ENCODE data around the gene ALG2.

DNA sequence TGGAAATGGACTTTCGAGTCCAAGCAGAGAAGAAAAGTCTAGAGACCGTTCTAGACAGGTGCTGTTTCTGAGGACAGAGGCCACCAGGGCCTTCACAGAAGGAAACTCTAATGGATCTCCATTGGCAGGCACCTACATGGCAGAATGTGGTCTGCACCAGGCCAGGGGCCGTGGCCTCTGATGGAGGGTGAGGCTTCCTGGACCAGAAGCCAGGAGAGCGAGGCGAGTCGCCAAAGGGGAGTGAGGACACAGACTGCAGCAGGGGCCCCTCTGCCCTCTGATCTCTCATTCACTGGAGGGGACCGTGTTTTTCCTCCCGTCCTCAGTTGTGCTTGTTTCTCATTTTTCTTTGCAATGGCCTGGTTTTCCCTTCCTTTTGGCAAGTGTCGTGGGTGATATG, 41.1 kb downstream of the ALG2 start:
- TF ChIP-seq SNRNP70 (optimal IDR thresholded peaks at IDR 0.05; ENCODE audit: low read depth, low read length) (no peak), YY1 (IDR thresholded peaks at IDR 0.05; ENCODE audit: borderline replicate concordance in 1 of 3, control insufficient read depth in 1 of 3, extremely low read depth in 1 of 3, insufficient read depth in 3 of 3, insufficient read length in 1 of 3, insufficient replicate concordance in 2 of 3, low read depth in 1 of 3, low read length in 2 of 3) (no peak), CEBPB (tag; IDR thresholded peaks at IDR 0.05) (no peak), HDAC1 (IDR thresholded peaks at IDR 0.05) (no peak), JUNB (CRISPR knock-in tag; conservative IDR thresholded peaks at IDR 0.05) (no peak), RBM34 (IDR thresholded peaks at IDR 0.05; ENCODE audit: borderline replicate concordance, insufficient read depth, low read length) (no peak), POLR2A (conservative IDR thresholded peaks at IDR 0.05) (no peak), RFX5 (IDR thresholded peaks at IDR 0.05; ENCODE audit: low read depth, low read length) (no peak)
- TF ChIP-seq, protein P1, sequence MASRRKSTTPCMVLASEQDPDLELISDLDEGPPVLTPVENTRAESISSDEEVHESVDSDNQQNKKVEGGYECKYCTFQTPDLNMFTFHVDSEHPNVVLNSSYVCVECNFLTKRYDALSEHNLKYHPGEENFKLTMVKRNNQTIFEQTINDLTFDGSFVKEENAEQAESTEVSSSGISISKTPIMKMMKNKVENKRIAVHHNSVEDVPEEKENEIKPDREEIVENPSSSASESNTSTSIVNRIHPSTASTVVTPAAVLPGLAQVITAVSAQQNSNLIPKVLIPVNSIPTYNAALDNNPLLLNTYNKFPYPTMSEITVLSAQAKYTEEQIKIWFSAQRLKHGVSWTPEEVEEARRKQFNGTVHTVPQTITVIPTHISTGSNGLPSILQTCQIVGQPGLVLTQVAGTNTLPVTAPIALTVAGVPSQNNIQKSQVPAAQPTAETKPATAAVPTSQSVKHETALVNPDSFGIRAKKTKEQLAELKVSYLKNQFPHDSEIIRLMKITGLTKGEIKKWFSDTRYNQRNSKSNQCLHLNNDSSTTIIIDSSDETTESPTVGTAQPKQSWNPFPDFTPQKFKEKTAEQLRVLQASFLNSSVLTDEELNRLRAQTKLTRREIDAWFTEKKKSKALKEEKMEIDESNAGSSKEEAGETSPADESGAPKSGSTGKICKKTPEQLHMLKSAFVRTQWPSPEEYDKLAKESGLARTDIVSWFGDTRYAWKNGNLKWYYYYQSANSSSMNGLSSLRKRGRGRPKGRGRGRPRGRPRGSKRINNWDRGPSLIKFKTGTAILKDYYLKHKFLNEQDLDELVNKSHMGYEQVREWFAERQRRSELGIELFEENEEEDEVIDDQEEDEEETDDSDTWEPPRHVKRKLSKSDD (conservative IDR thresholded peaks at IDR 0.05; ENCODE audit: low read length): no peak
- TF ChIP-seq, protein P2, sequence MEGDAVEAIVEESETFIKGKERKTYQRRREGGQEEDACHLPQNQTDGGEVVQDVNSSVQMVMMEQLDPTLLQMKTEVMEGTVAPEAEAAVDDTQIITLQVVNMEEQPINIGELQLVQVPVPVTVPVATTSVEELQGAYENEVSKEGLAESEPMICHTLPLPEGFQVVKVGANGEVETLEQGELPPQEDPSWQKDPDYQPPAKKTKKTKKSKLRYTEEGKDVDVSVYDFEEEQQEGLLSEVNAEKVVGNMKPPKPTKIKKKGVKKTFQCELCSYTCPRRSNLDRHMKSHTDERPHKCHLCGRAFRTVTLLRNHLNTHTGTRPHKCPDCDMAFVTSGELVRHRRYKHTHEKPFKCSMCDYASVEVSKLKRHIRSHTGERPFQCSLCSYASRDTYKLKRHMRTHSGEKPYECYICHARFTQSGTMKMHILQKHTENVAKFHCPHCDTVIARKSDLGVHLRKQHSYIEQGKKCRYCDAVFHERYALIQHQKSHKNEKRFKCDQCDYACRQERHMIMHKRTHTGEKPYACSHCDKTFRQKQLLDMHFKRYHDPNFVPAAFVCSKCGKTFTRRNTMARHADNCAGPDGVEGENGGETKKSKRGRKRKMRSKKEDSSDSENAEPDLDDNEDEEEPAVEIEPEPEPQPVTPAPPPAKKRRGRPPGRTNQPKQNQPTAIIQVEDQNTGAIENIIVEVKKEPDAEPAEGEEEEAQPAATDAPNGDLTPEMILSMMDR (IDR thresholded peaks at IDR 0.05 in 2 of 3, conservative IDR thresholded peaks at IDR 0.05 in 1 of 3; ENCODE audit: insufficient read depth in 2 of 3, low read depth in 1 of 3, low read length in 3 of 3): no peak
- TF ChIP-seq, protein P3, sequence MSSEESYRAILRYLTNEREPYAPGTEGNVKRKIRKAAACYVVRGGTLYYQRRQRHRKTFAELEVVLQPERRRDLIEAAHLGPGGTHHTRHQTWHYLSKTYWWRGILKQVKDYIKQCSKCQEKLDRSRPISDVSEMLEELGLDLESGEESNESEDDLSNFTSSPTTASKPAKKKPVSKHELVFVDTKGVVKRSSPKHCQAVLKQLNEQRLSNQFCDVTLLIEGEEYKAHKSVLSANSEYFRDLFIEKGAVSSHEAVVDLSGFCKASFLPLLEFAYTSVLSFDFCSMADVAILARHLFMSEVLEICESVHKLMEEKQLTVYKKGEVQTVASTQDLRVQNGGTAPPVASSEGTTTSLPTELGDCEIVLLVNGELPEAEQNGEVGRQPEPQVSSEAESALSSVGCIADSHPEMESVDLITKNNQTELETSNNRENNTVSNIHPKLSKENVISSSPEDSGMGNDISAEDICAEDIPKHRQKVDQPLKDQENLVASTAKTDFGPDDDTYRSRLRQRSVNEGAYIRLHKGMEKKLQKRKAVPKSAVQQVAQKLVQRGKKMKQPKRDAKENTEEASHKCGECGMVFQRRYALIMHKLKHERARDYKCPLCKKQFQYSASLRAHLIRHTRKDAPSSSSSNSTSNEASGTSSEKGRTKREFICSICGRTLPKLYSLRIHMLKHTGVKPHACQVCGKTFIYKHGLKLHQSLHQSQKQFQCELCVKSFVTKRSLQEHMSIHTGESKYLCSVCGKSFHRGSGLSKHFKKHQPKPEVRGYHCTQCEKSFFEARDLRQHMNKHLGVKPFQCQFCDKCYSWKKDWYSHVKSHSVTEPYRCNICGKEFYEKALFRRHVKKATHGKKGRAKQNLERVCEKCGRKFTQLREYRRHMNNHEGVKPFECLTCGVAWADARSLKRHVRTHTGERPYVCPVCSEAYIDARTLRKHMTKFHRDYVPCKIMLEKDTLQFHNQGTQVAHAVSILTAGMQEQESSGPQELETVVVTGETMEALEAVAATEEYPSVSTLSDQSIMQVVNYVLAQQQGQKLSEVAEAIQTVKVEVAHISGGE (CRISPR knock-in tag; IDR thresholded peaks at IDR 0.05): no peak
- TF ChIP-seq, protein P4, sequence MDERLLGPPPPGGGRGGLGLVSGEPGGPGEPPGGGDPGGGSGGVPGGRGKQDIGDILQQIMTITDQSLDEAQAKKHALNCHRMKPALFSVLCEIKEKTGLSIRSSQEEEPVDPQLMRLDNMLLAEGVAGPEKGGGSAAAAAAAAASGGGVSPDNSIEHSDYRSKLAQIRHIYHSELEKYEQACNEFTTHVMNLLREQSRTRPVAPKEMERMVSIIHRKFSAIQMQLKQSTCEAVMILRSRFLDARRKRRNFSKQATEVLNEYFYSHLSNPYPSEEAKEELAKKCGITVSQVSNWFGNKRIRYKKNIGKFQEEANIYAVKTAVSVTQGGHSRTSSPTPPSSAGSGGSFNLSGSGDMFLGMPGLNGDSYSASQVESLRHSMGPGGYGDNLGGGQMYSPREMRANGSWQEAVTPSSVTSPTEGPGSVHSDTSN (CRISPR knock-in tag; IDR thresholded peaks at IDR 0.05; ENCODE audit: low read depth): no peak
- TF ChIP-seq, protein P4 (tag; conservative IDR thresholded peaks at IDR 0.05; ENCODE audit: low read depth): no peak
- TF ChIP-seq, protein P5, sequence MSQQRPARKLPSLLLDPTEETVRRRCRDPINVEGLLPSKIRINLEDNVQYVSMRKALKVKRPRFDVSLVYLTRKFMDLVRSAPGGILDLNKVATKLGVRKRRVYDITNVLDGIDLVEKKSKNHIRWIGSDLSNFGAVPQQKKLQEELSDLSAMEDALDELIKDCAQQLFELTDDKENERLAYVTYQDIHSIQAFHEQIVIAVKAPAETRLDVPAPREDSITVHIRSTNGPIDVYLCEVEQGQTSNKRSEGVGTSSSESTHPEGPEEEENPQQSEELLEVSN (IDR thresholded peaks at IDR 0.05; ENCODE audit: borderline replicate concordance in 1 of 2, extremely low read depth in 1 of 2, insufficient read depth in 1 of 2, insufficient read length in 1 of 2, low read depth in 1 of 2, low read length in 1 of 2, poor library complexity in 1 of 2, severe bottlenecking in 1 of 2): no peak
- TF ChIP-seq, protein P6, sequence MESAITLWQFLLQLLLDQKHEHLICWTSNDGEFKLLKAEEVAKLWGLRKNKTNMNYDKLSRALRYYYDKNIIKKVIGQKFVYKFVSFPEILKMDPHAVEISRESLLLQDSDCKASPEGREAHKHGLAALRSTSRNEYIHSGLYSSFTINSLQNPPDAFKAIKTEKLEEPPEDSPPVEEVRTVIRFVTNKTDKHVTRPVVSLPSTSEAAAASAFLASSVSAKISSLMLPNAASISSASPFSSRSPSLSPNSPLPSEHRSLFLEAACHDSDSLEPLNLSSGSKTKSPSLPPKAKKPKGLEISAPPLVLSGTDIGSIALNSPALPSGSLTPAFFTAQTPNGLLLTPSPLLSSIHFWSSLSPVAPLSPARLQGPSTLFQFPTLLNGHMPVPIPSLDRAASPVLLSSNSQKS (CRISPR knock-in tag; IDR thresholded peaks at IDR 0.05): no peak
